ENCODE results near the gene UPF2. TPM values are rescaled to one million over a fixed set of nuclear protein-coding genes. Genes with fewer than 3 reads are reported as not detected.

UPF2 gene
- total and polyA plus RNA-seq, 2 of the 13 experiments (the other 11 are each of a cell fraction or from before 2014, with no cell fraction given) = 6.2 to 14.5 TPM

DNA sequence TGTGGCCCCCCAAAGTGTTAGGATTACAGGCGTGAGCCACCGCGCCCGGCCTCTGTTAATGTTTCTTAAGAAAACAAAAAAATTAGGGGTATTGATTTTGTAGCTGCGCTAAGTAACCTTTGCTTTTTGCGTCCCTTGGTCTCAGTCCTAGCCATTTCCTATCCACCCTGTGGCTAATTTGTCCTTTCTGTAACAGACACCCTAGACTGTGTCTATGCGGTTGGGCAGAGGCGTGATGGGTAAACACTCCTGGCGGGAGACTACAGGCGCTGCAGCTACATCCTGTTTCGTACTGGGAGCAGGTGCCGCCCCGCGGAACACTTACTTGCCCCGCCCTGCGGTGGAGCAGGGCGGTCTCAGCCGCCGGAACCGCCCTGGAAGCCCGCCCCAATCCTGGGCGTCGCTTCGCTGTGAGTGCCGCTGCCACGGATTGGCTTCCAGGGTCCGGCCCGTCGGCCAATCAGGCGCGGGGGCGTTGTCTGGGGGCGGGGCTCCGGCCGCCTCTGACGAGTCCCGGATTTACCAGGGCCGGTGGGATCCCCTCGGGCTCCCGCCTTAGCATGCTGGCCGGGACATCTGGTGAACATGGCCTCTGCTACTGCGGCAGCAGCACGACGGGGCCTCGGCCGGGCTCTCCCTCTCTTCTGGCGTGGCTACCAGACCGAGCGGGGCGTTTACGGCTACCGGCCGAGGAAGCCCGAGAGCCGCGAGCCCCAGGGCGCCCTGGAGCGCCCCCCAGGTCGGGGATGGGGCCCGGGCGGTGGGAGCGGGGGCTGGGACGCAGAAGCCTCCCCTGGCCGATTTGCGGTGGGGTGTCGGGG, 26.1 kb upstream of the UPF2 start, which contains the start of gene DHTKD1 (continued):
- no peak for TF ChIP-seq ZNF468 (CRISPR knock-in tag; IDR thresholded peaks at IDR 0.05)
- TF ChIP-seq ZNF225 (CRISPR knock-in tag; IDR thresholded peaks at IDR 0.05) = 0 out of 2 replicates have a peak, but pooled peaks have one; percentile 9
- TF ChIP-seq CBX1 (IDR thresholded peaks at IDR 0.05; ENCODE audit: low read depth) = peak; percentile 56
- TF ChIP-seq, protein P1, sequence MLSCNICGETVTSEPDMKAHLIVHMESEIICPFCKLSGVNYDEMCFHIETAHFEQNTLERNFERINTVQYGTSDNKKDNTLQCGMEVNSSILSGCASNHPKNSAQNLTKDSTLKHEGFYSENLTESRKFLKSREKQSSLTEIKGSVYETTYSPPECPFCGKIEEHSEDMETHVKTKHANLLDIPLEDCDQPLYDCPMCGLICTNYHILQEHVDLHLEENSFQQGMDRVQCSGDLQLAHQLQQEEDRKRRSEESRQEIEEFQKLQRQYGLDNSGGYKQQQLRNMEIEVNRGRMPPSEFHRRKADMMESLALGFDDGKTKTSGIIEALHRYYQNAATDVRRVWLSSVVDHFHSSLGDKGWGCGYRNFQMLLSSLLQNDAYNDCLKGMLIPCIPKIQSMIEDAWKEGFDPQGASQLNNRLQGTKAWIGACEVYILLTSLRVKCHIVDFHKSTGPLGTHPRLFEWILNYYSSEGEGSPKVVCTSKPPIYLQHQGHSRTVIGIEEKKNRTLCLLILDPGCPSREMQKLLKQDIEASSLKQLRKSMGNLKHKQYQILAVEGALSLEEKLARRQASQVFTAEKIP (CRISPR knock-in tag; IDR thresholded peaks at IDR 0.05; ENCODE audit: borderline replicate concordance) = no peak
- TF ChIP-seq SOX6 (IDR thresholded peaks at IDR 0.05) = no peak
- peak; percentile 61; the same call in 1 of the 2 replicates for TF ChIP-seq SOX6 (CRISPR knock-in tag; IDR thresholded peaks at IDR 0.05)
- TF ChIP-seq, protein P2, sequence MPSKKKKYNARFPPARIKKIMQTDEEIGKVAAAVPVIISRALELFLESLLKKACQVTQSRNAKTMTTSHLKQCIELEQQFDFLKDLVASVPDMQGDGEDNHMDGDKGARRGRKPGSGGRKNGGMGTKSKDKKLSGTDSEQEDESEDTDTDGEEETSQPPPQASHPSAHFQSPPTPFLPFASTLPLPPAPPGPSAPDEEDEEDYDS (CRISPR knock-in tag; IDR thresholded peaks at IDR 0.05) = peak; percentile 54; the same call in 1 of the 2 replicates
- TF ChIP-seq ZNF329 (CRISPR knock-in tag; IDR thresholded peaks at IDR 0.05; ENCODE audit: low read depth) = 0 out of 2 replicates have a peak, but pooled peaks have one; percentile 29
- peak; percentile 99; the same call in 1 of the 2 replicates for TF ChIP-seq KLF15 (CRISPR knock-in tag; IDR thresholded peaks at IDR 0.05; ENCODE audit: borderline replicate concordance)
- peak; percentile 73 to 84 for TF ChIP-seq POLR2A (IDR thresholded peaks at IDR 0.05; ENCODE audit: insufficient read depth in 1 of 2, low read depth in 2 of 2, low read length in 2 of 2)
- TF ChIP-seq ZFX (CRISPR knock-in tag; IDR thresholded peaks at IDR 0.05; ENCODE audit: low read depth) = peak; percentile 70
- TF ChIP-seq, protein P3, sequence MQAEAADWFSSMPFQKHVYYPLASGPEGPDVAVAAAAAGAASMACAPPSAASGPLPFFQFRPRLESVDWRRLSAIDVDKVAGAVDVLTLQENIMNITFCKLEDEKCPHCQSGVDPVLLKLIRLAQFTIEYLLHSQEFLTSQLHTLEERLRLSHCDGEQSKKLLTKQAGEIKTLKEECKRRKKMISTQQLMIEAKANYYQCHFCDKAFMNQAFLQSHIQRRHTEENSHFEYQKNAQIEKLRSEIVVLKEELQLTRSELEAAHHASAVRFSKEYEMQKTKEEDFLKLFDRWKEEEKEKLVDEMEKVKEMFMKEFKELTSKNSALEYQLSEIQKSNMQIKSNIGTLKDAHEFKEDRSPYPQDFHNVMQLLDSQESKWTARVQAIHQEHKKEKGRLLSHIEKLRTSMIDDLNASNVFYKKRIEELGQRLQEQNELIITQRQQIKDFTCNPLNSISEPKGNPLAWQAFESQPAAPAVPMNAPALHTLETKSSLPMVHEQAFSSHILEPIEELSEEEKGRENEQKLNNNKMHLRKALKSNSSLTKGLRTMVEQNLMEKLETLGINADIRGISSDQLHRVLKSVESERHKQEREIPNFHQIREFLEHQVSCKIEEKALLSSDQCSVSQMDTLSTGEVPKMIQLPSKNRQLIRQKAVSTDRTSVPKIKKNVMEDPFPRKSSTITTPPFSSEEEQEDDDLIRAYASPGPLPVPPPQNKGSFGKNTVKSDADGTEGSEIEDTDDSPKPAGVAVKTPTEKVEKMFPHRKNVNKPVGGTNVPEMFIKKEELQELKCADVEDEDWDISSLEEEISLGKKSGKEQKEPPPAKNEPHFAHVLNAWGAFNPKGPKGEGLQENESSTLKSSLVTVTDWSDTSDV (CRISPR knock-in tag; IDR thresholded peaks at IDR 0.05) = peak; percentile 36; the same call in 1 of the 2 replicates
- TF ChIP-seq, protein P4, sequence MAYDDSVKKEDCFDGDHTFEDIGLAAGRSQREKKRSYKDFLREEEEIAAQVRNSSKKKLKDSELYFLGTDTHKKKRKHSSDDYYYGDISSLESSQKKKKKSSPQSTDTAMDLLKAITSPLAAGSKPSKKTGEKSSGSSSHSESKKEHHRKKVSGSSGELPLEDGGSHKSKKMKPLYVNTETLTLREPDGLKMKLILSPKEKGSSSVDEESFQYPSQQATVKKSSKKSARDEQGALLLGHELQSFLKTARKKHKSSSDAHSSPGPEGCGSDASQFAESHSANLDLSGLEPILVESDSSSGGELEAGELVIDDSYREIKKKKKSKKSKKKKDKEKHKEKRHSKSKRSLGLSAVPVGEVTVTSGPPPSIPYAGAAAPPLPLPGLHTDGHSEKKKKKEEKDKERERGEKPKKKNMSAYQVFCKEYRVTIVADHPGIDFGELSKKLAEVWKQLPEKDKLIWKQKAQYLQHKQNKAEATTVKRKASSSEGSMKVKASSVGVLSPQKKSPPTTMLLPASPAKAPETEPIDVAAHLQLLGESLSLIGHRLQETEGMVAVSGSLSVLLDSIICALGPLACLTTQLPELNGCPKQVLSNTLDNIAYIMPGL (CRISPR knock-in tag; IDR thresholded peaks at IDR 0.05; ENCODE audit: borderline replicate concordance in 1 of 2, low read depth in 1 of 2) = peak; percentile 58 to 77; a peak in 3 of 4 replicates
- TF ChIP-seq, protein P5, sequence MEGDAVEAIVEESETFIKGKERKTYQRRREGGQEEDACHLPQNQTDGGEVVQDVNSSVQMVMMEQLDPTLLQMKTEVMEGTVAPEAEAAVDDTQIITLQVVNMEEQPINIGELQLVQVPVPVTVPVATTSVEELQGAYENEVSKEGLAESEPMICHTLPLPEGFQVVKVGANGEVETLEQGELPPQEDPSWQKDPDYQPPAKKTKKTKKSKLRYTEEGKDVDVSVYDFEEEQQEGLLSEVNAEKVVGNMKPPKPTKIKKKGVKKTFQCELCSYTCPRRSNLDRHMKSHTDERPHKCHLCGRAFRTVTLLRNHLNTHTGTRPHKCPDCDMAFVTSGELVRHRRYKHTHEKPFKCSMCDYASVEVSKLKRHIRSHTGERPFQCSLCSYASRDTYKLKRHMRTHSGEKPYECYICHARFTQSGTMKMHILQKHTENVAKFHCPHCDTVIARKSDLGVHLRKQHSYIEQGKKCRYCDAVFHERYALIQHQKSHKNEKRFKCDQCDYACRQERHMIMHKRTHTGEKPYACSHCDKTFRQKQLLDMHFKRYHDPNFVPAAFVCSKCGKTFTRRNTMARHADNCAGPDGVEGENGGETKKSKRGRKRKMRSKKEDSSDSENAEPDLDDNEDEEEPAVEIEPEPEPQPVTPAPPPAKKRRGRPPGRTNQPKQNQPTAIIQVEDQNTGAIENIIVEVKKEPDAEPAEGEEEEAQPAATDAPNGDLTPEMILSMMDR (CRISPR knock-in tag; IDR thresholded peaks at IDR 0.05) = peak; percentile 43; the same call in 1 of the 2 replicates
- TF ChIP-seq, protein P6, sequence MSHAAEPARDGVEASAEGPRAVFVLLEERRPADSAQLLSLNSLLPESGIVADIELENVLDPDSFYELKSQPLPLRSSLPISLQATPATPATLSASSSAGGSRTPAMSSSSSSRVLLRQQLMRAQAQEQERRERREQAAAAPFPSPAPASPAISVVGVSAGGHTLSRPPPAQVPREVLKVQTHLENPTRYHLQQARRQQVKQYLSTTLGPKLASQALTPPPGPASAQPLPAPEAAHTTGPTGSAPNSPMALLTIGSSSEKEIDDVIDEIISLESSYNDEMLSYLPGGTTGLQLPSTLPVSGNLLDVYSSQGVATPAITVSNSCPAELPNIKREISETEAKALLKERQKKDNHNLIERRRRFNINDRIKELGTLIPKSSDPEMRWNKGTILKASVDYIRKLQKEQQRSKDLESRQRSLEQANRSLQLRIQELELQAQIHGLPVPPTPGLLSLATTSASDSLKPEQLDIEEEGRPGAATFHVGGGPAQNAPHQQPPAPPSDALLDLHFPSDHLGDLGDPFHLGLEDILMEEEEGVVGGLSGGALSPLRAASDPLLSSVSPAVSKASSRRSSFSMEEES (CRISPR knock-in tag; IDR thresholded peaks at IDR 0.05) = 0 out of 2 replicates have a peak, but pooled peaks have one; percentile 27
- peak; percentile 91; the same call in 1 of the 2 replicates for TF ChIP-seq ZNF614 (CRISPR knock-in tag; IDR thresholded peaks at IDR 0.05; ENCODE audit: borderline replicate concordance)
- TF ChIP-seq SAP130 (CRISPR knock-in tag; IDR thresholded peaks at IDR 0.05; ENCODE audit: low read depth) = peak; percentile 84
